ENCODE measurements around the gene MGAT4A.

DNA sequence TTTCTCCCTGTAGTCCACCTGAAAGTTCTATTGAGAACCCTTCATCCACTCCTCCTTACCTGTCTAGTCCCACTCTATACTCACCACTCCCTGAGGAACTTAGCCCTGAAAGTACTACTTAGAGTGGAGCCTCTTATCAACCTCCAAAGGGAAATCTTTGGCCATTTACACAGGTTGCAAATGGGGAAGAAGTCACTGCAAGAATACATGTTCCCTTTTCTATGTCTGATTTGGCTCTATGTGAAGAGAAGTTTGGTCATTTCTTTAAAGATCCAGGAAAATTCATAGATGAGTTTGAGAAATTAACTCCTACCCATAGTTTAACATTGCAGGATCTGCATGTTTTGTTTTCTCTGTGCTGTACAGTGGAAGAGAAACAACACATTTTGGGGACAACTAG is 22.9 kb upstream of the MGAT4A start:
- TF ChIP-seq, protein P1, sequence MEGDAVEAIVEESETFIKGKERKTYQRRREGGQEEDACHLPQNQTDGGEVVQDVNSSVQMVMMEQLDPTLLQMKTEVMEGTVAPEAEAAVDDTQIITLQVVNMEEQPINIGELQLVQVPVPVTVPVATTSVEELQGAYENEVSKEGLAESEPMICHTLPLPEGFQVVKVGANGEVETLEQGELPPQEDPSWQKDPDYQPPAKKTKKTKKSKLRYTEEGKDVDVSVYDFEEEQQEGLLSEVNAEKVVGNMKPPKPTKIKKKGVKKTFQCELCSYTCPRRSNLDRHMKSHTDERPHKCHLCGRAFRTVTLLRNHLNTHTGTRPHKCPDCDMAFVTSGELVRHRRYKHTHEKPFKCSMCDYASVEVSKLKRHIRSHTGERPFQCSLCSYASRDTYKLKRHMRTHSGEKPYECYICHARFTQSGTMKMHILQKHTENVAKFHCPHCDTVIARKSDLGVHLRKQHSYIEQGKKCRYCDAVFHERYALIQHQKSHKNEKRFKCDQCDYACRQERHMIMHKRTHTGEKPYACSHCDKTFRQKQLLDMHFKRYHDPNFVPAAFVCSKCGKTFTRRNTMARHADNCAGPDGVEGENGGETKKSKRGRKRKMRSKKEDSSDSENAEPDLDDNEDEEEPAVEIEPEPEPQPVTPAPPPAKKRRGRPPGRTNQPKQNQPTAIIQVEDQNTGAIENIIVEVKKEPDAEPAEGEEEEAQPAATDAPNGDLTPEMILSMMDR (IDR thresholded peaks at IDR 0.05) = no peak
- TF ChIP-seq POLR2A (IDR thresholded peaks at IDR 0.05) = no peak

All from suprapubic skin (tissue), 3 donors.